HEK293T (cell line): Measurements from ENCODE around the gene ZNF764.

Experiments
- BHLHE40 ChIP-seq: fragments of 450-650 bp; IDR thresholded peaks from 2 replicates; pipeline ENCODE4 v1.6.1; 2016; ENCODE audit warnings: mild to moderate bottlenecking, moderate library complexity, borderline replicate concordance
- CTBP1 ChIP-seq: fragments of 450-650 bp; IDR thresholded peaks from 2 replicates; pipeline ENCODE4 v1.6.1; 2016; ENCODE audit warnings: borderline replicate concordance
- HDGF ChIP-seq: fragments of 450-650 bp; IDR thresholded peaks from 2 replicates; pipeline ENCODE4 v1.6.1; 2017; ENCODE audit warnings: antibody characterized with exemption, borderline replicate concordance
- TARDBP ChIP-seq: fragments of 450-650 bp; IDR thresholded peaks from 2 replicates; pipeline ENCODE4 v1.6.1; 2016

DNA sequence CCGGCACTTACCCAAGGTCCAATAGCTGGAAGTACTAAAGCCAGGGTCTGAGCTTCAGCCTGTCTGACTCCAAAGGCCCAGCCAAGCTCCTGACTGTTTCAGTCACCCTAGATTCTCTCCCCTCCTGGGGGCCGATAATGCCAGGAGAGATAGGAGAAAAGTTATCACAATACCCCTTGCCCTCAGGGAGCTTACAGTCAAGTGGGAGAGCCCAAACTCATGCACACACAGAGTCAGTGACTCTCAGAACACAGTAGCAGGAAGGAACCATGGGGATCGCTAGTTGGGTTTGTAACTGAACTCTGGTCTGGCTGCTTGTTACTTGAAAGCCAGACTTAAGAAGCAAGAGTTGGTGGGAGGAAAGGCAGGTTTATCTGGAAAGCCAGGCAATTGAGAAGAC lies 46.7 kb downstream of the ZNF764 start:
- no peak for TF ChIP-seq CTBP1
- TF ChIP-seq HDGF: no peak
- TF ChIP-seq TARDBP: no peak
- TF ChIP-seq BHLHE40: no peak
